ENCODE data around the gene RHBDL3. TPM values are rescaled to one million over a fixed set of nuclear protein-coding genes. Genes with fewer than 3 reads are reported as not detected.

RHBDL3 gene
- total RNA-seq, 1 donor from 2014 or later, result 0.18 TPM

Other genes with a start within 250 kb of the RHBDL3 start
- gene RHOT1, start 123.3 kb upstream of the RHBDL3 start, total RNA-seq, result 25.2 and 25.7 TPM in 2 replicates
- gene C17orf75, start 76.3 kb downstream of the RHBDL3 start, total RNA-seq, result 25.6 and 32.8 TPM in 2 replicates
- gene ZNF207, start 84.3 kb downstream of the RHBDL3 start, total RNA-seq, result 254 and 256 TPM in 2 replicates
- 200 and 207 TPM in 2 replicates for gene PSMD11, start 178.7 kb downstream of the RHBDL3 start, total RNA-seq
- gene CDK5R1, start 221.2 kb downstream of the RHBDL3 start, total RNA-seq, result 10.8 and 12.0 TPM in 2 replicates